C4-2B (cell line): ENCODE results near the gene IL12RB1.

Experiments used
- H3K27ac ChIP-seq: fragments of 450-650 bp; 2 replicates; pipeline ENCODE4 v1.5.1; 2017
- CTCF ChIP-seq: fragments of 450-650 bp; conservative IDR thresholded peaks from 2 replicates; pipeline ENCODE4 v1.5.1; 2017; ENCODE audit warnings: mild to moderate bottlenecking
- ZFX ChIP-seq: fragments of 450-650 bp; IDR thresholded peaks from 2 replicates; pipeline ENCODE4 v1.6.1; 2017

Gene IL12RB1

GRCh38 chr19:18020212-18021085 is 66.3 kb downstream of the IL12RB1 start:
- H3K27ac ChIP-seq: no peak overlapping the region
- TF ChIP-seq CTCF: no peak
- TF ChIP-seq ZFX: no peak

- TF ChIP-seq ZFX: no peak
- no peak overlapping the region for H3K27ac ChIP-seq
These were observed 69.3 kb downstream of the IL12RB1 start for GRCh38 chr19:18017275-18018083.

- H3K27ac ChIP-seq: no peak overlapping the region
- TF ChIP-seq ZFX (no peak), CTCF (no peak)
These were observed 70.4 kb downstream of the IL12RB1 start for GRCh38 chr19:18016209-18016910.

- H3K27ac ChIP-seq: peak overlapping the region; percentile 9; the same call in 1 of the 2 replicates
- TF ChIP-seq CTCF (no peak), ZFX (no peak)
These were observed 72.5 kb downstream of the IL12RB1 start for GRCh38 chr19:18014197-18014596.

- TF ChIP-seq ZFX (no peak), CTCF (no peak)
- peak overlapping the region; percentile 9 for H3K27ac ChIP-seq
These were observed 73.3 kb downstream of the IL12RB1 start for GRCh38 chr19:18013210-18014111.

GRCh38 chr19:18010149-18010548 is 76.6 kb downstream of the IL12RB1 start:
- no peak for TF ChIP-seq CTCF
- no peak for TF ChIP-seq ZFX
- H3K27ac ChIP-seq: no peak overlapping the region
